Gastroesophageal sphincter (tissue), 4 donors: Measurements from ENCODE around the gene TMEM38A. TPM values are rescaled to one million over a fixed set of nuclear protein-coding genes. Genes with fewer than 3 reads are reported as not detected.

ENCODE experiments used
- ATAC-seq: fragments of 150-250 bp; one replicate; pipeline ENCODE4 v1.9.1; 2016; ENCODE audit warnings: mild to moderate bottlenecking, moderate library complexity
- H3K27ac ChIP-seq, 4 donors: fragments of 200-600 bp; sonication (generic) in 3 of 4; 1 replicate in 3 of 4; 2 replicates in 1 of 4; pipeline ENCODE4 v1.5.1; 2016 to 2019
- H3K27me3 ChIP-seq: fragments of 200-600 bp; sonication (generic); one replicate; pipeline ENCODE4 v1.5.1; 2019
- H3K36me3 ChIP-seq, 2 donors: fragments of 200-600 bp; sonication (generic); one replicate each; pipeline ENCODE4 v1.5.1; 2019; ENCODE audit warnings: control low read depth in 1 of 2
- H3K4me1 ChIP-seq, 3 donors: fragments of 200-600 bp; sonication (generic); 1 replicate in 2 of 3; 2 replicates in 1 of 3; pipeline ENCODE4 v1.5.1; 2016 to 2019; ENCODE audit warnings: control low read depth in 2 of 3
- H3K4me3 ChIP-seq, 2 donors: fragments of 200-600 bp; sonication (generic); one replicate each; pipeline ENCODE4 v1.5.1; 2019; ENCODE audit warnings: mild to moderate bottlenecking in 1 of 2, moderate library complexity in 1 of 2
- H3K9me3 ChIP-seq, 3 donors: fragments of 200-600 bp; sonication (generic); one replicate each; pipeline ENCODE4 v1.5.1; 2017 to 2019; ENCODE audit warnings: control low read depth in 2 of 3
- CTCF ChIP-seq, 4 experiments: fragments of 200-600 bp in 2 of 4; fragments of 450-650 bp in 2 of 4; sonication (generic) in 1 of 4; IDR thresholded peaks; one replicate each; pipeline ENCODE4 v1.5.1; 2017 to 2019; ENCODE audit warnings: antibody characterized with exemption in 4 of 4, mild to moderate bottlenecking in 2 of 4, moderate library complexity in 2 of 4
- EP300 ChIP-seq: sonication (generic); formaldehyde crosslinking; IDR thresholded peaks from one replicate; pipeline ENCODE4 v1.6.1; 2017; ENCODE audit warnings: antibody characterized with exemption, mild to moderate bottlenecking
- POLR2A ChIP-seq, 2 donors: fragments of 450-650 bp; IDR thresholded peaks; one replicate each; pipeline ENCODE4 v1.6.1; 2017; ENCODE audit warnings: antibody characterized with exemption in 2 of 2, mild to moderate bottlenecking in 2 of 2, moderate library complexity in 1 of 2
- POLR2AphosphoS5 ChIP-seq: sonication (generic); formaldehyde crosslinking; IDR thresholded peaks from one replicate; pipeline ENCODE4 v1.6.1; 2017; ENCODE audit warnings: antibody characterized with exemption
- WGBS, 2 donors: methylation state at CpG; one replicate each; pipeline ENCODE4 v1.1.5; 2018; ENCODE audit warnings: low coverage in 1 of 2; 5-methylcytosine and 5-hydroxymethylcytosine counted together
- total RNA-seq, 4 donors: library from RNA; depleted of rRNA; stranded (reverse); fragments of >200 nt; gene quantifications; one replicate each; pipeline ENCODE4 v1.1.0, GENCODE V29; 2016

The TMEM38A gene
- total RNA-seq, 4 donors from 2014 or later = 7.1 to 18.8 (median 8.8) TPM

DNA sequence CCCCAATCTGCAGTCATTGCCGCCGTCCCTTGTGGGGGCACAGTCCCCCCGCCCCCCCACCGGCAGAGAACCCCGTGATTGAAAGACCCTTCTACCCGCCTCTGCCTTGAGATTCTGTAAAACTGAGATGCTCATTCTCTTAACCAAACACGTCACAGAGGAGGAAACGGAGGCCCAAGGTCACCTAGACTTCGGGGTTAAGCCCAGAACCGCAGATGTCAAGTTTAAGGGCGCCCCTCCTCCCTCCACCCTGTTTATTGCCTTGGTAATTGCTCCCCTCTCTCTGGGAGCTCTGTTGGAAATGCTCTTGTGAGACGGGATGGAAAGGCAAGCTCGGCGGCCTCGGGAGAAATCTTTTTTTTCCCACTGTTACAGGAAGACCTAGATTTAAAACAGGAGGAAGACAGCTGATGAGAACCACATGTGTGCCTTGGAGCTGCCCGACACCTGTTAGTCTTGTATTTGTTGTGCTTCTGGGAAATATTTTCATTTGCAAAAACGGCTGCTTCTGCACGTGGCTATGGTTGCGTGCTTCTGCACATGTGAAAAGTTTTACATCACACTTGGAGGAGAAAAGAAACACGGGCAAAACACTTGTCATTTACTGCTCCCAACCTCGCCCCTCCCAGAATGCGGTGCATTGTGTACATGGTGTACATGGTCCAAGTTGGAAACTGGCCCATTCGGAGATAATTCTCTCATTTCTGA, 31.8 kb upstream of the TMEM38A start:
- Histone ChIP-seq H3K36me3 (peaks cover 0 to 51% of the 10 kb centered on the region in 2 donors), H3K4me3 (peak overlapping the region; percentile 98 to 99), H3K27ac (peak overlapping the region; percentile 95 to 99 (median 96)), H3K4me1 (peaks cover 2 to 46% (median 32%) of the 10 kb centered on the region in 3 donors), H3K9me3 (no peaks in the 10 kb centered on the region), H3K27me3 (no peaks in the 10 kb centered on the region)
- 1 to 2% methylated on average over 11 to 13 of the region's 23 CpGs for WGBS, 2 donors
- ATAC-seq = peak; percentile 2
- TF ChIP-seq EP300 (no peak), POLR2AphosphoS5 (peak; percentile 62)

- Histone ChIP-seq H3K27ac (no peak overlapping the region), H3K27me3 (no peaks in the 10 kb centered on the region), H3K4me1 (peaks cover 2 to 23% (median 13%) of the 10 kb centered on the region in 3 donors), H3K4me3 (no peak overlapping the region), H3K36me3 (peaks cover 0 to 60% of the 10 kb centered on the region in 2 donors), H3K9me3 (no peaks in the 10 kb centered on the region)
- TF ChIP-seq CTCF (IDR thresholded peaks at IDR 0.05) = no peak
- TF ChIP-seq POLR2A (IDR thresholded peaks at IDR 0.05) = no peak
- TF ChIP-seq EP300 = no peak
- no peak for TF ChIP-seq POLR2AphosphoS5
- WGBS, 2 donors = 77 to 97% methylated on average over 5 to 6 of the region's 6 CpGs
- no peak for ATAC-seq
Observed at GRCh38 chr19:16631465-16631864, 29.5 kb upstream of the TMEM38A start.

- H3K36me3 ChIP-seq = peaks cover 0 to 85% of the 10 kb centered on the region in 2 donors
- no peak for ATAC-seq
- H3K4me3 ChIP-seq = no peak overlapping the region
- H3K9me3 ChIP-seq = no peaks in the 10 kb centered on the region
- TF ChIP-seq POLR2AphosphoS5 (no peak), POLR2A (IDR thresholded peaks at IDR 0.05) (no peak), CTCF (IDR thresholded peaks at IDR 0.05) (no peak), EP300 (no peak)
- no peaks in the 10 kb centered on the region for H3K27me3 ChIP-seq
- no peak overlapping the region for H3K27ac ChIP-seq
- H3K4me1 ChIP-seq = peaks cover 0 to 25% (median 0%) of the 10 kb centered on the region in 3 donors
Observed at GRCh38 chr19:16637535-16637934, 23.4 kb upstream of the TMEM38A start.

DNA sequence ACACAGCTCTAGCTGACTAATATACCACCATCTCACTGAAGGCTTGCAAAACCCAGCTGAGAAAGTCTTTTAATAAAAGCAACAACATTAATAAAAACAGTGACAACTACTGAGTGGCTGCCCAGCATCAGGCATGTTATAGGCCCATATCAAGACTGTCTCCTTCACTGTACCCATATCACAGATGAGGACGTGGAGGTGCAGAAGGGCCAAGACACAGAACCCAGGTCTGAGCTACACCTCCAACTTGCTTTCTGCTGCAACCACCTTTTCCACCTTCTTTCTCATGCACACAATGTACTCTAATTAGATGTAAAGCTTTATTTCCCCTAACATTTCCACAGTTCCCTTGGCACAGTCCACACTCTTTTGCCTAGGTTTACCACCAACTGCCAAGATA, 22.3 kb upstream of the TMEM38A start:
- H3K4me3 ChIP-seq = no peak overlapping the region
- no peak overlapping the region for H3K27ac ChIP-seq
- 92 to 100% methylated on average over 1 of the region's 1 CpG for WGBS, 2 donors
- no peak for ATAC-seq
- H3K9me3 ChIP-seq = no peaks in the 10 kb centered on the region
- no peaks in the 10 kb centered on the region for H3K27me3 ChIP-seq
- H3K4me1 ChIP-seq = peaks cover 0 to 25% (median 0%) of the 10 kb centered on the region in 3 donors
- TF ChIP-seq EP300 = no peak
- H3K36me3 ChIP-seq = peaks cover 0 to 90% of the 10 kb centered on the region in 2 donors

DNA sequence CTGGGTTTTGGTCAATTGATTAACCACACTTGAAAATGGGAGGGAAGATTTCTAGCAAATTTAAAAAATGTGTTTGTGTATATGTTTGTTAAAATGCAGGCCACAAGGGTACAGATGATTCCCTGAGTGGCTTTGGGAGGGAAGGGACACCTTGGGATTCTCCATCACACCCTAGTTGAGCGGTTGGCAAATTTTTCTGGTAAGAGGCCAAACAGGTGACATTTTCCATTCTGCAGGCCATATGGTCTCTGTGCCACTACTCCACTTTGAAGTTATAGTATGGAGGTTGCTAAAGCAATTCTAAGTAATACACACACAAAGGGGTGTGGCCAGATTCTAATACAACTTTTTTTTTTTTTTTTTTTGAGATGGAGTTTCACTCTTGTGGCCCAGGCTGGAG, 20.0 kb upstream of the TMEM38A start:
- Histone ChIP-seq H3K27me3 (no peaks in the 10 kb centered on the region), H3K9me3 (no peaks in the 10 kb centered on the region), H3K36me3 (peaks cover 0 to 92% of the 10 kb centered on the region in 2 donors), H3K4me3 (no peak overlapping the region), H3K27ac (no peak overlapping the region), H3K4me1 (peaks cover 0 to 40% (median 0%) of the 10 kb centered on the region in 3 donors)
- 86 to 89% methylated on average over 1 of the region's 1 CpG for WGBS, 2 donors
- TF ChIP-seq POLR2A (IDR thresholded peaks at IDR 0.05) = no peak
- no peak for TF ChIP-seq CTCF (IDR thresholded peaks at IDR 0.05)
- TF ChIP-seq POLR2AphosphoS5 = no peak
- TF ChIP-seq EP300 = no peak
- ATAC-seq = no peak

DNA sequence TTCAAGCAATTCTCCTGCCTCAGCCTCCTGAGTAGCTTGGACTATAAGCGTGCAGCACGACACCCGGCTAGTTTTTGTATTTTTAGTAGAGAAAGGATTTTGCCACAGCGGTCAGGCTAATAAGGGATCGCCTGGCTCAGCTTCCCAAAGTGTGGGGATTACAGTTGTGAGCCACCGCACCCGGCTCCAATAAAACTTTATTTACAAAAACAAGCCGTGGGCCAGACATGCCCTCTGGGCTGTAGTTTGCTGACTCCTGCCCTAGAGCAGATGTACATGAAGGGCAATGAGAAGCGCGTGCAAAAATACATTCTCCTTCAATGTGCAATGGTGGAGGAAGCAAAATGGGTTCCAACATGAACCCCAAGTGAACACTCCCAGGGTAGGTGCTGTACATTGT, 19.2 kb upstream of the TMEM38A start:
- no peak overlapping the region for H3K4me3 ChIP-seq
- H3K36me3 ChIP-seq = peaks cover 0 to 92% of the 10 kb centered on the region in 2 donors
- H3K4me1 ChIP-seq = peaks cover 0 to 39% (median 0%) of the 10 kb centered on the region in 3 donors
- no peak for ATAC-seq
- TF ChIP-seq POLR2AphosphoS5 (no peak), CTCF (IDR thresholded peaks at IDR 0.05) (no peak), POLR2A (IDR thresholded peaks at IDR 0.05) (no peak), EP300 (no peak)
- H3K27me3 ChIP-seq = no peaks in the 10 kb centered on the region
- H3K9me3 ChIP-seq = no peaks in the 10 kb centered on the region
- WGBS, 2 donors = 100% methylated on average over 2 to 6 of the region's 10 CpGs
- no peak overlapping the region for H3K27ac ChIP-seq
